GM12878 (cell line): Measurements from ENCODE around the gene NTPCR. TPM values are rescaled to one million over a fixed set of nuclear protein-coding genes. Genes with fewer than 3 reads are reported as not detected.

ENCODE experiments used
- ATAC-seq: fragments of 200-7000 bp; cut with Tn5 transposase; 3 replicates; pipeline ENCODE4 v1.9.1; 2020; ENCODE audit warnings: mild to moderate bottlenecking, moderate library complexity
- BruUV-seq: library from RNA; stranded (reverse); fragments of 400-500 nt; replicated peaks from 2 replicates; lab custom pipeline; 2021; lab: Mats Ljungman, UMichigan
- CTCF ChIA-PET: fragments of 300-600 bp; sonication (Branson Sonifier 250); formaldehyde crosslinking; extraction: SDS; loops from one replicate; lab custom pipeline; 2021; ENCODE audit warnings: inconsistent platforms; lab: Yijun Ruan, JAX
- POLR2A ChIA-PET: fragments of 350-600 bp; formaldehyde crosslinking; extraction: SDS; loops from one replicate; lab custom pipeline; 2021; ENCODE audit warnings: inconsistent platforms; lab: Charles Lee
- RAD21 ChIA-PET: fragments of 300-600 bp; sonication (Branson Sonifier 250); formaldehyde crosslinking; loops from one replicate; lab custom pipeline; 2023; ENCODE audit warnings: antibody characterized with exemption; ENCODE audit not compliant: unreplicated experiment; lab: Charles Lee
- SMC1A ChIA-PET: fragments of 300-600 bp; sonication (Branson Sonifier 250); formaldehyde crosslinking; loops from one replicate; lab custom pipeline; 2023; ENCODE audit not compliant: unreplicated experiment, uncharacterized antibody; lab: Charles Lee
- DNase-seq: peaks from one replicate; pipeline ENCODE4 v3.0.0-alpha.2; 2011; ENCODE audit warnings: low read depth, low spot score
- FAIRE-seq: peaks from 3 replicates; lab custom pipeline; 2011; peaks lifted over from hg19 to GRCh38; lab: Jason Lieb, UNC
- H2AFZ ChIP-seq: 2 replicates; pipeline ENCODE4 v1.6.0; 2011; ENCODE audit warnings: low read depth, low read length, control low read depth; ENCODE audit not compliant: control insufficient read depth
- H3K27ac ChIP-seq: 2 replicates; pipeline ENCODE4 v1.5.1; 2011; ENCODE audit warnings: control low read depth; ENCODE audit not compliant: control insufficient read depth, insufficient read depth
- H3K27me3 ChIP-seq, 2 experiments: replicated peaks in 1 of 2; 2 replicates each; pipeline versions ENCODE4 v1.6.0 to v1.6.1; 2011; ENCODE audit warnings: low read length in 1 of 2; ENCODE audit not compliant: control insufficient read depth in 2 of 2, insufficient read depth in 2 of 2
- H3K36me3 ChIP-seq, 2 experiments: 2 replicates each; pipeline ENCODE4 v1.5.1; 2011; ENCODE audit warnings: low read length in 1 of 2; ENCODE audit not compliant: control insufficient read depth in 2 of 2, insufficient read depth in 2 of 2
- H3K4me1 ChIP-seq: 2 replicates; pipeline ENCODE4 v1.6.1; 2011; ENCODE audit warnings: mild to moderate bottlenecking, low read length, moderate library complexity, mixed read lengths; ENCODE audit not compliant: control insufficient read depth, insufficient read depth
- H3K4me2 ChIP-seq: 2 replicates; pipeline ENCODE4 v1.6.0; 2011; ENCODE audit warnings: control low read depth; ENCODE audit not compliant: control insufficient read depth, insufficient read depth
- H3K4me3 ChIP-seq: fragments of 200-600 bp; sonication (generic); 2 replicates; pipeline ENCODE4 v1.5.1; 2016
- H3K79me2 ChIP-seq: 2 replicates; pipeline ENCODE4 v1.6.0; 2011; ENCODE audit warnings: low read length; ENCODE audit not compliant: control insufficient read depth, insufficient read depth
- H3K9ac ChIP-seq: 2 replicates; pipeline ENCODE4 v1.8.0; 2011; ENCODE audit warnings: low read length, control low read depth, mixed read lengths; ENCODE audit not compliant: control insufficient read depth, insufficient read depth
- H3K9me3 ChIP-seq: replicated peaks from 3 replicates; pipeline ENCODE4 v1.5.1; 2011; ENCODE audit warnings: mild to moderate bottlenecking, low read length; ENCODE audit not compliant: control insufficient read depth, insufficient read depth
- H4K20me1 ChIP-seq: 2 replicates; pipeline ENCODE4 v1.6.0; 2011; ENCODE audit not compliant: control insufficient read depth, insufficient read depth
- BHLHE40 ChIP-seq, 2 experiments: fragments of 450-650 bp in 1 of 2; IDR thresholded peaks; 2 replicates each; pipeline ENCODE4 v1.6.1; 2011 to 2017; ENCODE audit warnings: low read depth in 2 of 2, borderline replicate concordance in 1 of 2, improper control_type of control experiment in 1 of 2, low read length in 1 of 2, mild to moderate bottlenecking in 1 of 2
- CBFB ChIP-seq: IDR thresholded peaks from 2 replicates; pipeline ENCODE4 v1.6.1; 2016; ENCODE audit warnings: antibody characterized with exemption, low read depth
- CBX5 ChIP-seq: sonication (generic); IDR thresholded peaks from 2 replicates; pipeline ENCODE4 v1.6.1; 2016; ENCODE audit warnings: low read depth, moderate library complexity, mild to moderate bottlenecking, inconsistent platforms
- CHD1 ChIP-seq: IDR thresholded peaks from 2 replicates; pipeline ENCODE4 v1.6.1; 2012; ENCODE audit warnings: low read depth, low read length, improper control_type of control experiment
- IKZF1 ChIP-seq: fragments of 450-650 bp; conservative IDR thresholded peaks from 2 replicates; pipeline ENCODE4 v1.6.1; 2017; ENCODE audit warnings: antibody characterized with exemption, mild to moderate bottlenecking
- KAT2A ChIP-seq: conservative IDR thresholded peaks from 2 replicates; pipeline ENCODE4 v1.6.1; 2011; ENCODE audit warnings: low read depth, low read length; ENCODE audit not compliant: control insufficient read depth
- NFXL1 ChIP-seq: fragments of 450-650 bp; IDR thresholded peaks from 2 replicates; pipeline ENCODE4 v1.6.1; 2017; ENCODE audit warnings: antibody characterized with exemption, mild to moderate bottlenecking, borderline replicate concordance
- TAF1 ChIP-seq: IDR thresholded peaks from 2 replicates; pipeline ENCODE4 v1.6.1; 2011; ENCODE audit warnings: mild to moderate bottlenecking, low read depth, low read length, borderline replicate concordance
- WRNIP1 ChIP-seq: IDR thresholded peaks from 2 replicates; pipeline ENCODE4 v1.6.1; 2011; ENCODE audit warnings: low read depth, low read length, improper control_type of control experiment, borderline replicate concordance
- ZBTB33 ChIP-seq: fragments of 450-650 bp; IDR thresholded peaks from 2 replicates; pipeline ENCODE4 v1.6.1; 2017; ENCODE audit warnings: mild to moderate bottlenecking
- ZNF24 ChIP-seq: fragments of 450-650 bp; IDR thresholded peaks from 2 replicates; pipeline ENCODE4 v1.6.1; 2017; ENCODE audit warnings: antibody characterized with exemption, mild to moderate bottlenecking
- ZNF622 ChIP-seq: fragments of 450-650 bp; IDR thresholded peaks from 2 replicates; pipeline ENCODE4 v1.6.1; 2017; ENCODE audit warnings: mild to moderate bottlenecking, inconsistent platforms
- ZSCAN29 ChIP-seq: fragments of 450-650 bp; IDR thresholded peaks from 2 replicates; pipeline ENCODE4 v1.6.1; 2017; ENCODE audit warnings: mild to moderate bottlenecking, moderate library complexity
- WGBS: methylation state at CpG from one replicate; pipeline ENCODE4 v1.1.6; 2016; ENCODE audit warnings: low lambda C conversion rate; ENCODE audit not compliant: insufficient replicate concordance, insufficient coverage; ENCODE audit errors: missing lambda C conversion rate; 5-methylcytosine and 5-hydroxymethylcytosine counted together
- in situ Hi-C: fragments of 300-500 bp; cut with MboI; formaldehyde crosslinking; loops from 9 replicates; pipeline ENCODE4 v1.14.3; 2018; ENCODE audit warnings: mixed read lengths
- intact Hi-C: fragments of 100-400 bp; cut with micrococcal nuclease; formaldehyde crosslinking; loops from one replicate; pipeline ENCODE4 v1.14.2; 2022; ENCODE audit not compliant: unreplicated experiment
- polyA plus RNA-seq, 11 experiments: library from polyadenylated mRNA; depleted of rRNA in 4 of 11; unstranded in 6 of 11; stranded (reverse) in 5 of 11; fragments of >200 nt; fragmentation: Nextera tagmentation in 4 of 11; fragmentation: Illumina TruSeq in 1 of 11; extraction: Ambion mirVana in 4 of 11; extraction: Trizol in 1 of 11; gene quantifications; 1 replicate in 1 of 11; 2 replicates in 10 of 11; pipeline versions ENCODE4 v1.2.1 to v1.2.3, GENCODE V29; 2011 to 2016; ENCODE audit warnings: inconsistent platforms in 2 of 11, missing spikeins in 2 of 11, low read depth in 1 of 11
- total RNA-seq, 4 experiments: library from RNA; depleted of rRNA in 3 of 4; stranded (reverse); fragments of >200 nt in 3 of 4; fragmentation: Illumina TruSeq in 1 of 4; extraction: Trizol in 1 of 4; gene quantifications; 2 replicates each; pipeline versions ENCODE4 v1.2.1 to v1.2.3, GENCODE V29; 2013 to 2021
- TF ChIP-seq, protein P1 (sequence below): IDR thresholded peaks from 2 replicates; pipeline ENCODE4 v1.6.1; 2011; ENCODE audit warnings: borderline replicate concordance, low read depth, mild to moderate bottlenecking, moderate library complexity, mixed read lengths, low read length; ENCODE audit not compliant: insufficient read depth; ENCODE audit errors: extremely low read length
- TF ChIP-seq, protein P2 (sequence below): fragments of 450-650 bp; IDR thresholded peaks from 2 replicates; pipeline ENCODE4 v1.6.1; 2017; ENCODE audit warnings: mild to moderate bottlenecking, low read depth, inconsistent platforms; ENCODE audit not compliant: poor library complexity, severe bottlenecking

Gene NTPCR
- total and polyA plus RNA-seq, 10 of the 15 experiments (the other 5 are each of a cell fraction or from before 2014, with no cell fraction given), result 25.4 to 109 (median 56.6) TPM

- TF ChIP-seq CHD1 (no peak), TAF1 (no peak), ZSCAN29 (no peak), BHLHE40 (IDR thresholded peaks at IDR 0.05; ENCODE audit: borderline replicate concordance in 1 of 2, low read depth in 2 of 2, low read length in 1 of 2) (no peak)
- TF ChIP-seq, all 136 proteins: peak for 0
These were observed 27.9 kb upstream of the NTPCR start (continued) for GRCh38 chr1:232922485-232922884.

DNA sequence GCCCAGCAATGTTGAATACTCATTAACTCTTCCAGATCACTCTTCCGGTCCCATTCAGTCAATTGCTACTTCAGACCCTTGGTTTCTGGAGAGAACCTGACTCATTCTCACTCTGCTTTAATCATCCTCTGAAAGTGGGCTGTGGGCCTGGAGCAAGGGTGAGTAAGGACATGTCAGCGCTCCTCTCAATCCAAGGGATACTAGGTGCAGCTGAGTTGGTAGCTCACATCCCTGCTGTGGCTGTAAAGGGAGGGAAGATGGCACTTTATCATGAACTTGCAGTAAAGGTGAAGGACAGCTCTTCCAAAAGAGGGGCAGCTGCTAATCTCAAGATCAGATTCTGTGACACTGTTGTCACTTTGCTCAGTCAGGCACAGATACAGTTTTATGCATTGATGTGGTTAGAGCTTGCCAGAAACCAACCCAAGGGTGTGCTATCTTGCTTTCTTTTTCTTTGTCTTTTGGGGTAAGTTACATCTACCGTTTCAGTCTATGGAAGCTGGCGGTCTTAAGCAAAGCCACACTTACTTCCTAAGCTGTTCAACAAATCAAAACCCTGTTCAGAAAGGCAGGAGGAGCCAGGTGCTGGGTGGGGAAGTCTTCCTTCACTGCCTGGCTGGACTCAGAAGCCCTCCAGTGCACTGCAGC, 26.5 kb upstream of the NTPCR start:
- Histone ChIP-seq H2AFZ (peak overlapping the region; percentile 41; the same call in 1 of the 2 replicates), H4K20me1 (no peaks in the 10 kb centered on the region), H3K4me3 (no peak overlapping the region), H3K4me1 (peaks cover 4% of the 10 kb centered on the region; the same call in 1 of the 2 replicates), H3K4me2 (peak overlapping the region; percentile 22; the same call in 1 of the 2 replicates), H3K9ac (no peak overlapping the region), H3K27ac (no peak overlapping the region), H3K36me3 (no peaks in the 10 kb centered on the region), H3K79me2 (no peaks in the 10 kb centered on the region), H3K27me3 (no peaks in the 10 kb centered on the region), H3K9me3 (no peaks in the 10 kb centered on the region; the same call in 2 of the 3 replicates)
- 12% methylated on average over 4 of the region's 4 CpGs for WGBS
- FAIRE-seq (peak; percentile 13), ATAC-seq (peak; percentile 97), DNase-seq (peak; percentile 39)
- ChIA-PET SMC1A (no interaction called here), CTCF (interaction anchor here (0.8 to 1.6 kb wide), 2 partner anchors 9 to 11 kb away, joined by 3 read pairs; no protein-coding TSS in a partner anchor), RAD21 (no interaction called here), POLR2A (no interaction called here)
- in situ Hi-C loops (no loop called here), intact Hi-C loops (no loop called here)
- BruUV-seq, result no TSS peak
- TF ChIP-seq ZBTB33 (no peak), BHLHE40 (IDR thresholded peaks at IDR 0.05; ENCODE audit: borderline replicate concordance in 1 of 2, low read depth in 2 of 2, low read length in 1 of 2) (peak in 1 of 2 experiments; percentile 36; a peak in 1 of 4 replicates), IKZF1 (0 out of 2 replicates have a peak, but pooled peaks have one; percentile 40), ZNF622 (no peak), ZSCAN29 (no peak), ZNF24 (no peak), CBX5 (no peak), CBFB (0 out of 2 replicates have a peak, but pooled peaks have one; percentile 60), KAT2A (no peak), NFXL1 (no peak), WRNIP1 (no peak)
- TF ChIP-seq, protein P1, sequence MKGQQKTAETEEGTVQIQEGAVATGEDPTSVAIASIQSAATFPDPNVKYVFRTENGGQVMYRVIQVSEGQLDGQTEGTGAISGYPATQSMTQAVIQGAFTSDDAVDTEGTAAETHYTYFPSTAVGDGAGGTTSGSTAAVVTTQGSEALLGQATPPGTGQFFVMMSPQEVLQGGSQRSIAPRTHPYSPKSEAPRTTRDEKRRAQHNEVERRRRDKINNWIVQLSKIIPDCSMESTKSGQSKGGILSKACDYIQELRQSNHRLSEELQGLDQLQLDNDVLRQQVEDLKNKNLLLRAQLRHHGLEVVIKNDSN, result no peak
- TF ChIP-seq, protein P2, sequence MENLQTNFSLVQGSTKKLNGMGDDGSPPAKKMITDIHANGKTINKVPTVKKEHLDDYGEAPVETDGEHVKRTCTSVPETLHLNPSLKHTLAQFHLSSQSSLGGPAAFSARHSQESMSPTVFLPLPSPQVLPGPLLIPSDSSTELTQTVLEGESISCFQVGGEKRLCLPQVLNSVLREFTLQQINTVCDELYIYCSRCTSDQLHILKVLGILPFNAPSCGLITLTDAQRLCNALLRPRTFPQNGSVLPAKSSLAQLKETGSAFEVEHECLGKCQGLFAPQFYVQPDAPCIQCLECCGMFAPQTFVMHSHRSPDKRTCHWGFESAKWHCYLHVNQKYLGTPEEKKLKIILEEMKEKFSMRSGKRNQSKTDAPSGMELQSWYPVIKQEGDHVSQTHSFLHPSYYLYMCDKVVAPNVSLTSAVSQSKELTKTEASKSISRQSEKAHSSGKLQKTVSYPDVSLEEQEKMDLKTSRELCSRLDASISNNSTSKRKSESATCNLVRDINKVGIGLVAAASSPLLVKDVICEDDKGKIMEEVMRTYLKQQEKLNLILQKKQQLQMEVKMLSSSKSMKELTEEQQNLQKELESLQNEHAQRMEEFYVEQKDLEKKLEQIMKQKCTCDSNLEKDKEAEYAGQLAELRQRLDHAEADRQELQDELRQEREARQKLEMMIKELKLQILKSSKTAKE, result no peak
